ENCODE data around the gene MFSD8.

DNA sequence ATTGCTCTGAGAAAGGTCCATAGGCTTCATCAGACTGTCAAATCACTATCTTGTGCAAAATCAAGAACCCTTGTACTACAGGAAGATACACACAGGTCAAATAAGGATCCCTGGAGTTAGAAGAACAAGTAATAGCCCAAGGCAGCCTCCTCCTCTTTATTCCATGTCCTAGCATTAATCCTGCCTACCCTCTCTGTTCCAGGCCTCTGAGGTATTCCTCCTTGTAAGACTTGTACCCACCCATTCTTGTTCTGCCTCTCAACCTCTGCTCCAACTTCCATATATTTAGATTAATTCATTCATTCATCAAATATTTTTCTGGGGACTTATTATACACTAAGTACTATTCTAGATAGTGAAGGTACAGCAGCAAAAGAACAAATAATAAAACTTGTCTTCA is 94.7 kb downstream of the MFSD8 start:
- TF ChIP-seq, protein P1, sequence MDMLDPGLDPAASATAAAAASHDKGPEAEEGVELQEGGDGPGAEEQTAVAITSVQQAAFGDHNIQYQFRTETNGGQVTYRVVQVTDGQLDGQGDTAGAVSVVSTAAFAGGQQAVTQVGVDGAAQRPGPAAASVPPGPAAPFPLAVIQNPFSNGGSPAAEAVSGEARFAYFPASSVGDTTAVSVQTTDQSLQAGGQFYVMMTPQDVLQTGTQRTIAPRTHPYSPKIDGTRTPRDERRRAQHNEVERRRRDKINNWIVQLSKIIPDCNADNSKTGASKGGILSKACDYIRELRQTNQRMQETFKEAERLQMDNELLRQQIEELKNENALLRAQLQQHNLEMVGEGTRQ (IDR thresholded peaks at IDR 0.05; ENCODE audit: low read depth, low read length), result no peak
- TF ChIP-seq, protein P2, sequence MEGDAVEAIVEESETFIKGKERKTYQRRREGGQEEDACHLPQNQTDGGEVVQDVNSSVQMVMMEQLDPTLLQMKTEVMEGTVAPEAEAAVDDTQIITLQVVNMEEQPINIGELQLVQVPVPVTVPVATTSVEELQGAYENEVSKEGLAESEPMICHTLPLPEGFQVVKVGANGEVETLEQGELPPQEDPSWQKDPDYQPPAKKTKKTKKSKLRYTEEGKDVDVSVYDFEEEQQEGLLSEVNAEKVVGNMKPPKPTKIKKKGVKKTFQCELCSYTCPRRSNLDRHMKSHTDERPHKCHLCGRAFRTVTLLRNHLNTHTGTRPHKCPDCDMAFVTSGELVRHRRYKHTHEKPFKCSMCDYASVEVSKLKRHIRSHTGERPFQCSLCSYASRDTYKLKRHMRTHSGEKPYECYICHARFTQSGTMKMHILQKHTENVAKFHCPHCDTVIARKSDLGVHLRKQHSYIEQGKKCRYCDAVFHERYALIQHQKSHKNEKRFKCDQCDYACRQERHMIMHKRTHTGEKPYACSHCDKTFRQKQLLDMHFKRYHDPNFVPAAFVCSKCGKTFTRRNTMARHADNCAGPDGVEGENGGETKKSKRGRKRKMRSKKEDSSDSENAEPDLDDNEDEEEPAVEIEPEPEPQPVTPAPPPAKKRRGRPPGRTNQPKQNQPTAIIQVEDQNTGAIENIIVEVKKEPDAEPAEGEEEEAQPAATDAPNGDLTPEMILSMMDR (conservative IDR thresholded peaks at IDR 0.05; ENCODE audit: low read depth, low read length), result no peak
- TF ChIP-seq RCOR1 (IDR thresholded peaks at IDR 0.05; ENCODE audit: insufficient replicate concordance, low read length), result no peak
- TF ChIP-seq RFX5 (IDR thresholded peaks at IDR 0.05; ENCODE audit: low read depth, low read length), result no peak
- TF ChIP-seq, protein P3, sequence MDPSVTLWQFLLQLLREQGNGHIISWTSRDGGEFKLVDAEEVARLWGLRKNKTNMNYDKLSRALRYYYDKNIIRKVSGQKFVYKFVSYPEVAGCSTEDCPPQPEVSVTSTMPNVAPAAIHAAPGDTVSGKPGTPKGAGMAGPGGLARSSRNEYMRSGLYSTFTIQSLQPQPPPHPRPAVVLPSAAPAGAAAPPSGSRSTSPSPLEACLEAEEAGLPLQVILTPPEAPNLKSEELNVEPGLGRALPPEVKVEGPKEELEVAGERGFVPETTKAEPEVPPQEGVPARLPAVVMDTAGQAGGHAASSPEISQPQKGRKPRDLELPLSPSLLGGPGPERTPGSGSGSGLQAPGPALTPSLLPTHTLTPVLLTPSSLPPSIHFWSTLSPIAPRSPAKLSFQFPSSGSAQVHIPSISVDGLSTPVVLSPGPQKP (IDR thresholded peaks at IDR 0.05; ENCODE audit: borderline replicate concordance, low read depth, low read length), result no peak
- no peak for TF ChIP-seq POLR2A (IDR thresholded peaks at IDR 0.05; ENCODE audit: low read depth, low read length)
- no peak for TF ChIP-seq MAZ (IDR thresholded peaks at IDR 0.05; ENCODE audit: borderline replicate concordance, low read depth, low read length)
- TF ChIP-seq MXI1 (IDR thresholded peaks at IDR 0.05; ENCODE audit: borderline replicate concordance, low read depth, low read length), result no peak
- TF ChIP-seq BHLHE40 (IDR thresholded peaks at IDR 0.05; ENCODE audit: low read depth, low read length), result no peak
- TF ChIP-seq FOS (IDR thresholded peaks at IDR 0.05; ENCODE audit: low read depth, low read length), result no peak
- TF ChIP-seq SMC3 (IDR thresholded peaks at IDR 0.05; ENCODE audit: low read depth, low read length), result no peak
- no peak for TF ChIP-seq CEBPB (IDR thresholded peaks at IDR 0.05; ENCODE audit: low read depth, low read length)
- TF ChIP-seq MAFK (IDR thresholded peaks at IDR 0.05; ENCODE audit: low read depth, low read length), result no peak

Data from IMR-90 (cell line).